Spinal cord (tissue), 10 donors: ENCODE results near the gene CSPG4. TPM values are rescaled to one million over a fixed set of nuclear protein-coding genes. Genes with fewer than 3 reads are reported as not detected.
A peak's percentile ranks its signal among the peaks of the same experiment; 100 is the strongest.

Experiments
- DNase-seq, 6 donors: peaks; one replicate each; pipeline versions ENCODE4 v3.0.0 to v3.0.0-alpha.2; 2013 to 2015; ENCODE audit warnings: low spot score in 6 of 6, low read depth in 4 of 6
- H3K27ac ChIP-seq: one replicate; pipeline ENCODE4 v1.5.1; 2013; ENCODE audit warnings: low read depth, low read length, control low read depth
- H3K27me3 ChIP-seq: one replicate; pipeline ENCODE4 v1.6.1; 2013; ENCODE audit warnings: low read length; ENCODE audit not compliant: control insufficient read depth, insufficient read depth
- H3K36me3 ChIP-seq: one replicate; pipeline ENCODE4 v1.6.1; 2013; ENCODE audit warnings: low read length; ENCODE audit not compliant: control insufficient read depth, insufficient read depth
- H3K4me1 ChIP-seq: one replicate; pipeline ENCODE4 v1.6.1; 2013; ENCODE audit warnings: low read length; ENCODE audit not compliant: control insufficient read depth, insufficient read depth
- H3K4me3 ChIP-seq: one replicate; pipeline ENCODE4 v1.5.1; 2013; ENCODE audit warnings: low read depth, low read length, control low read depth
- H3K9me3 ChIP-seq: one replicate; pipeline ENCODE4 v1.6.1; 2013; ENCODE audit warnings: low read length; ENCODE audit not compliant: control insufficient read depth, insufficient read depth
- WGBS: methylation state at CpG from one replicate; pipeline ENCODE4 v1.1.5; 2013; ENCODE audit warnings: missing lambda C conversion rate; ENCODE audit not compliant: insufficient coverage; 5-methylcytosine and 5-hydroxymethylcytosine counted together
- polyA plus RNA-seq, 2 donors: library from polyadenylated mRNA; unstranded; fragments of 120-200 nt; gene quantifications; one replicate each; pipeline ENCODE4 v1.2.1, GENCODE V29; 2013; ENCODE audit not compliant: insufficient read length in 2 of 2
- total RNA-seq, 2 donors: library from RNA; depleted of rRNA in 1 of 2; stranded (reverse); fragments of 120-200 nt in 1 of 2; fragments of >200 nt in 1 of 2; gene quantifications; one replicate each; pipeline versions ENCODE4 v1.2.3 to v1.2.4, GENCODE V29; 2013 to 2014
- donor health status: healthy.

Gene CSPG4
- total and polyA plus RNA-seq, 4 donors: 18.1 to 25.6 (median 21.6) TPM

GRCh38 chr15:75672646-75673425 is 39.8 kb downstream of the CSPG4 start:
- H3K27ac ChIP-seq: peak overlapping the region; percentile 80
- no peak overlapping the region for H3K4me3 ChIP-seq
- H3K27me3 ChIP-seq: no peaks in the 10 kb centered on the region
- WGBS: 56% methylated on average over 13 of the region's 14 CpGs
- H3K4me1 ChIP-seq: peaks cover 36% of the 10 kb centered on the region
- H3K9me3 ChIP-seq: no peaks in the 10 kb centered on the region
- peak in 2 of 6 donors; percentile 18 to 68 for DNase-seq
- peaks cover 32% of the 10 kb centered on the region for H3K36me3 ChIP-seq

GRCh38 chr15:75671730-75672602 is 40.7 kb downstream of the CSPG4 start:
- no peaks in the 10 kb centered on the region for H3K27me3 ChIP-seq
- H3K4me1 ChIP-seq: peaks cover 42% of the 10 kb centered on the region
- peak overlapping the region; percentile 80 for H3K27ac ChIP-seq
- DNase-seq: no peak
- H3K36me3 ChIP-seq: peaks cover 25% of the 10 kb centered on the region
- WGBS: 78% methylated on average over 8 of the region's 11 CpGs
- no peak overlapping the region for H3K4me3 ChIP-seq
- H3K9me3 ChIP-seq: no peaks in the 10 kb centered on the region

GRCh38 chr15:75669879-75670212 is 42.8 kb downstream of the CSPG4 start:
- Histone ChIP-seq H3K27ac (no peak overlapping the region), H3K27me3 (no peaks in the 10 kb centered on the region), H3K4me3 (no peak overlapping the region), H3K9me3 (no peaks in the 10 kb centered on the region), H3K36me3 (peaks cover 8% of the 10 kb centered on the region), H3K4me1 (peaks cover 37% of the 10 kb centered on the region)
- 83% methylated on average over 6 of the region's 6 CpGs for WGBS
- DNase-seq: no peak

- DNase-seq: no peak
- 85% methylated on average over 11 of the region's 14 CpGs for WGBS
- Histone ChIP-seq H3K9me3 (no peaks in the 10 kb centered on the region), H3K27ac (no peak overlapping the region), H3K27me3 (no peaks in the 10 kb centered on the region), H3K4me1 (peaks cover 33% of the 10 kb centered on the region), H3K4me3 (no peak overlapping the region), H3K36me3 (peaks cover 6% of the 10 kb centered on the region)
Observed at GRCh38 chr15:75669191-75669878, 43.3 kb downstream of the CSPG4 start.

GRCh38 chr15:75666823-75667501 is 45.7 kb downstream of the CSPG4 start:
- H3K4me3 ChIP-seq: no peak overlapping the region
- DNase-seq: peak in 1 of 6 donors; percentile 49
- no peaks in the 10 kb centered on the region for H3K9me3 ChIP-seq
- no peak overlapping the region for H3K27ac ChIP-seq
- no peaks in the 10 kb centered on the region for H3K27me3 ChIP-seq
- H3K36me3 ChIP-seq: peaks cover 13% of the 10 kb centered on the region
- peaks cover 9% of the 10 kb centered on the region for H3K4me1 ChIP-seq
- WGBS: 82% methylated on average over 9 of the region's 15 CpGs

- H3K4me1 ChIP-seq: peaks cover 29% of the 10 kb centered on the region
- H3K27ac ChIP-seq: no peak overlapping the region
- 84% methylated on average over 11 of the region's 11 CpGs for WGBS
- H3K9me3 ChIP-seq: no peaks in the 10 kb centered on the region
- no peak for DNase-seq
- peaks cover 29% of the 10 kb centered on the region for H3K36me3 ChIP-seq
- no peaks in the 10 kb centered on the region for H3K27me3 ChIP-seq
- H3K4me3 ChIP-seq: no peak overlapping the region
Observed at GRCh38 chr15:75663931-75664421, 48.7 kb downstream of the CSPG4 start.

- Histone ChIP-seq H3K4me1 (peaks cover 29% of the 10 kb centered on the region), H3K4me3 (no peak overlapping the region), H3K27me3 (no peaks in the 10 kb centered on the region), H3K27ac (no peak overlapping the region), H3K9me3 (no peaks in the 10 kb centered on the region), H3K36me3 (peaks cover 39% of the 10 kb centered on the region)
- WGBS: 97% methylated on average over 6 of the region's 9 CpGs
- DNase-seq: no peak
Observed at GRCh38 chr15:75662823-75663519, 49.7 kb downstream of the CSPG4 start.

GRCh38 chr15:75661756-75662140 is 50.9 kb downstream of the CSPG4 start:
- H3K4me1 ChIP-seq: peaks cover 20% of the 10 kb centered on the region
- peak overlapping the region; percentile 71 for H3K27ac ChIP-seq
- H3K9me3 ChIP-seq: no peaks in the 10 kb centered on the region
- H3K27me3 ChIP-seq: no peaks in the 10 kb centered on the region
- 75% methylated on average over 1 of the region's 3 CpGs for WGBS
- DNase-seq: no peak
- peaks cover 50% of the 10 kb centered on the region for H3K36me3 ChIP-seq
- no peak overlapping the region for H3K4me3 ChIP-seq
